ENCODE results near the gene CBLL2. TPM values are rescaled to one million over a fixed set of nuclear protein-coding genes. Genes with fewer than 3 reads are reported as not detected.

CBLL2 gene
- total RNA-seq (2022): not detected in 2 replicates
- Bru-seq, nascent RNA: percentile 17 among the genes with signal in this experiment
- BruChase-seq, experiment 1, labeled RNA remaining after a 6-hour chase: not detected
- BruChase-seq, experiment 2, labeled RNA remaining after a 2-hour chase: percentile 19 among the genes with signal in this experiment
- long read RNA-seq: 0 reads

- DNase-seq: no peak
- Mint-ChIP-seq H3K27me3 (ENCODE audit: unreplicated experiment) (no peaks in the 10 kb centered on the region), H3K9me3 (ENCODE audit: low read depth, unreplicated experiment) (no peaks in the 10 kb centered on the region), H3K4me1 (ENCODE audit: low read depth, unreplicated experiment) (no peaks in the 10 kb centered on the region), H3K4me3 (ENCODE audit: low read depth, unreplicated experiment) (no peak within 1 kb of the TSS), H3K36me3 (ENCODE audit: insufficient read depth, unreplicated experiment) (no peaks in the 10 kb centered on the region), H3K27ac (ENCODE audit: unreplicated experiment) (no peak within 1 kb of the TSS)
- intact Hi-C loops (cut with micrococcal nuclease; ENCODE audit: unreplicated experiment): loop anchor here (10.0 kb wide), 1 partner anchor 188 kb away; no protein-coding TSS in a partner anchor
- CTCF ChIA-PET: no interaction called here
- TF ChIP-seq, protein P1, sequence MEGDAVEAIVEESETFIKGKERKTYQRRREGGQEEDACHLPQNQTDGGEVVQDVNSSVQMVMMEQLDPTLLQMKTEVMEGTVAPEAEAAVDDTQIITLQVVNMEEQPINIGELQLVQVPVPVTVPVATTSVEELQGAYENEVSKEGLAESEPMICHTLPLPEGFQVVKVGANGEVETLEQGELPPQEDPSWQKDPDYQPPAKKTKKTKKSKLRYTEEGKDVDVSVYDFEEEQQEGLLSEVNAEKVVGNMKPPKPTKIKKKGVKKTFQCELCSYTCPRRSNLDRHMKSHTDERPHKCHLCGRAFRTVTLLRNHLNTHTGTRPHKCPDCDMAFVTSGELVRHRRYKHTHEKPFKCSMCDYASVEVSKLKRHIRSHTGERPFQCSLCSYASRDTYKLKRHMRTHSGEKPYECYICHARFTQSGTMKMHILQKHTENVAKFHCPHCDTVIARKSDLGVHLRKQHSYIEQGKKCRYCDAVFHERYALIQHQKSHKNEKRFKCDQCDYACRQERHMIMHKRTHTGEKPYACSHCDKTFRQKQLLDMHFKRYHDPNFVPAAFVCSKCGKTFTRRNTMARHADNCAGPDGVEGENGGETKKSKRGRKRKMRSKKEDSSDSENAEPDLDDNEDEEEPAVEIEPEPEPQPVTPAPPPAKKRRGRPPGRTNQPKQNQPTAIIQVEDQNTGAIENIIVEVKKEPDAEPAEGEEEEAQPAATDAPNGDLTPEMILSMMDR (IDR thresholded peaks at IDR 0.05; ENCODE audit: unreplicated experiment): no peak
- BruUV-seq (replicated peaks): no TSS peak
Observed at GRCh38 chrX:22272613-22273012, at the start of gene CBLL2. Gene CBLL2, plus strand, starts transcription at chrX:22272913. Its CDS starts 79 bp downstream, at chrX:22272992.

DNA sequence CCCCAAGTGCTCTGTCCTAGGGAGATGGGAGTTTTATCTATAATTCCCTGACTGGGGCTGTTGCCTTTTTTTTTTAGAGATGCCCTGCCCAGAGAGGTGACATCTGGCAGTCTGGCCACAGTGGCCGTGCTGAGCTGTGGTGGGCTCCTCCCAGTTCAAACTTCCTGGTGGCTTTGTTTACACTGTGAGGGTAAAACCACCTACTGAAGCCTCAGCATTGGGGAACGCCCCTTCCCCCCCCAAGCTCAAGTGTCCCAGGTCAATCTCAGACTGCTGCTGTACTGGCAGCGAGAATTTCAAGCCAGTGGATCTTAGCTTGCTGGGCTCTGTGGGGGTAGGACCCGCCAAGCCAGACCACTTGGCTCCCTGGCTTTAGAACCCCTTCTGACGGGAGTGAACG, 38.3 kb upstream of the CBLL2 start:
- intact Hi-C loops (cut with micrococcal nuclease; ENCODE audit: unreplicated experiment): no loop called here
- DNase-seq: no peak

GRCh38 chrX:22237479-22237878, 35.2 kb upstream of the CBLL2 start:
- Mint-ChIP-seq H3K27me3 (ENCODE audit: unreplicated experiment) (no peaks in the 10 kb centered on the region), H3K27ac (ENCODE audit: unreplicated experiment) (no peak overlapping the region), H3K4me3 (ENCODE audit: low read depth, unreplicated experiment) (no peak overlapping the region), H3K36me3 (ENCODE audit: insufficient read depth, unreplicated experiment) (no peaks in the 10 kb centered on the region), H3K4me1 (ENCODE audit: low read depth, unreplicated experiment) (no peaks in the 10 kb centered on the region), H3K9me3 (ENCODE audit: low read depth, unreplicated experiment) (peaks cover 4% of the 10 kb centered on the region)
- no TSS peak for BruUV-seq (replicated peaks)
- intact Hi-C loops (cut with micrococcal nuclease; ENCODE audit: unreplicated experiment): no loop called here
- DNase-seq: no peak
- CTCF ChIA-PET: no interaction called here
- TF ChIP-seq, protein P1 (IDR thresholded peaks at IDR 0.05; ENCODE audit: unreplicated experiment): no peak

More for the DNA sequence above, 38.3 kb upstream of the CBLL2 start:
- no peak overlapping the region for H3K4me3 Mint-ChIP-seq (ENCODE audit: low read depth, unreplicated experiment)
- CTCF ChIA-PET: no interaction called here
- no peaks in the 10 kb centered on the region for H3K36me3 Mint-ChIP-seq (ENCODE audit: insufficient read depth, unreplicated experiment)
- no peaks in the 10 kb centered on the region for H3K9me3 Mint-ChIP-seq (ENCODE audit: low read depth, unreplicated experiment)
- TF ChIP-seq, protein P1 (IDR thresholded peaks at IDR 0.05; ENCODE audit: unreplicated experiment): no peak
- H3K4me1 Mint-ChIP-seq (ENCODE audit: low read depth, unreplicated experiment): no peaks in the 10 kb centered on the region
- no peaks in the 10 kb centered on the region for H3K27me3 Mint-ChIP-seq (ENCODE audit: unreplicated experiment)
- no peak overlapping the region for H3K27ac Mint-ChIP-seq (ENCODE audit: unreplicated experiment)
- BruUV-seq (replicated peaks): no TSS peak

GRCh38 chrX:22246620-22247019, 26.1 kb upstream of the CBLL2 start:
- Mint-ChIP-seq H3K27ac (ENCODE audit: unreplicated experiment) (no peak overlapping the region), H3K9me3 (ENCODE audit: low read depth, unreplicated experiment) (no peaks in the 10 kb centered on the region), H3K4me3 (ENCODE audit: low read depth, unreplicated experiment) (no peak overlapping the region), H3K36me3 (ENCODE audit: insufficient read depth, unreplicated experiment) (no peaks in the 10 kb centered on the region), H3K27me3 (ENCODE audit: unreplicated experiment) (no peaks in the 10 kb centered on the region), H3K4me1 (ENCODE audit: low read depth, unreplicated experiment) (no peaks in the 10 kb centered on the region)
- CTCF ChIA-PET: no interaction called here
- TF ChIP-seq, protein P1 (IDR thresholded peaks at IDR 0.05; ENCODE audit: unreplicated experiment): no peak
- no peak for DNase-seq
- intact Hi-C loops (cut with micrococcal nuclease; ENCODE audit: unreplicated experiment): no loop called here
- BruUV-seq (replicated peaks): no TSS peak

Data from Calu3 (cell line).